ENCODE data around the gene TMEM132E. TPM values are rescaled to one million over a fixed set of nuclear protein-coding genes. Genes with fewer than 3 reads are reported as not detected.

Gene TMEM132E
- total and polyA plus RNA-seq, 2 experiments from 2014 or later: 0.16 to 0.45 TPM

DNA sequence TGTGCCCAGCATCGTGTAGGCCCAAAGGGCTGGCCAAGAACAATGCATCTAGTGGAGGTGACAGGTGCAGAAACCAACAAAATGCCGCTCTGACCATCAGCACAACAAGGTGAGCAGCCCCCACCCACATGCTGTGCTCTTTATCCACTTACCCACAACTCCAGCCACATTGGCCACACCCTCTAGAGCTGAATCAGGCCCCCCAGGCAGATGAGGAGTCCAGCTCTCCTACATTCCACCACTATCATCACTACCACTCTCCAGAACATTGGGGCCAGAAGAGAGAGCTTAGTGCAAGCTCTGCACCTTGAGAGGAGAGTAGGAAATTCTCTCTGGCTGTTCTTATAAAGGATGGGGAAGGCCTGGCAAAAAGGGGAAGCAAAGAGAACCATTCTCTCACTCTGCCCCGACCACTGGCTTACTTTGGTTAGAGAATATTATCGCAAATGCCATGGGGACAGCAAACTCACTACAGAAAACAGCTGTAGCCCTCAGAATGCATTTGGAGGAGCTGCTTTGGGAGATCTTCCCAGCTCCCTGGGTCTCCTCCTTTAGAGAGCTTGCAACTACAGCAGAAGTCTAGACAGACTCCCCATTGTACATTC lies 75.0 kb downstream of the TMEM132E start (continued):
- no peak for TF ChIP-seq STAT1 (IDR thresholded peaks at IDR 0.05; ENCODE audit: unreplicated experiment)
- TF ChIP-seq ZNF331 (CRISPR knock-in tag; IDR thresholded peaks at IDR 0.05; ENCODE audit: low read depth): no peak
- no peak for TF ChIP-seq POLR2AphosphoS5 (IDR thresholded peaks at IDR 0.05; ENCODE audit: low read depth)
- TF ChIP-seq, protein P1, sequence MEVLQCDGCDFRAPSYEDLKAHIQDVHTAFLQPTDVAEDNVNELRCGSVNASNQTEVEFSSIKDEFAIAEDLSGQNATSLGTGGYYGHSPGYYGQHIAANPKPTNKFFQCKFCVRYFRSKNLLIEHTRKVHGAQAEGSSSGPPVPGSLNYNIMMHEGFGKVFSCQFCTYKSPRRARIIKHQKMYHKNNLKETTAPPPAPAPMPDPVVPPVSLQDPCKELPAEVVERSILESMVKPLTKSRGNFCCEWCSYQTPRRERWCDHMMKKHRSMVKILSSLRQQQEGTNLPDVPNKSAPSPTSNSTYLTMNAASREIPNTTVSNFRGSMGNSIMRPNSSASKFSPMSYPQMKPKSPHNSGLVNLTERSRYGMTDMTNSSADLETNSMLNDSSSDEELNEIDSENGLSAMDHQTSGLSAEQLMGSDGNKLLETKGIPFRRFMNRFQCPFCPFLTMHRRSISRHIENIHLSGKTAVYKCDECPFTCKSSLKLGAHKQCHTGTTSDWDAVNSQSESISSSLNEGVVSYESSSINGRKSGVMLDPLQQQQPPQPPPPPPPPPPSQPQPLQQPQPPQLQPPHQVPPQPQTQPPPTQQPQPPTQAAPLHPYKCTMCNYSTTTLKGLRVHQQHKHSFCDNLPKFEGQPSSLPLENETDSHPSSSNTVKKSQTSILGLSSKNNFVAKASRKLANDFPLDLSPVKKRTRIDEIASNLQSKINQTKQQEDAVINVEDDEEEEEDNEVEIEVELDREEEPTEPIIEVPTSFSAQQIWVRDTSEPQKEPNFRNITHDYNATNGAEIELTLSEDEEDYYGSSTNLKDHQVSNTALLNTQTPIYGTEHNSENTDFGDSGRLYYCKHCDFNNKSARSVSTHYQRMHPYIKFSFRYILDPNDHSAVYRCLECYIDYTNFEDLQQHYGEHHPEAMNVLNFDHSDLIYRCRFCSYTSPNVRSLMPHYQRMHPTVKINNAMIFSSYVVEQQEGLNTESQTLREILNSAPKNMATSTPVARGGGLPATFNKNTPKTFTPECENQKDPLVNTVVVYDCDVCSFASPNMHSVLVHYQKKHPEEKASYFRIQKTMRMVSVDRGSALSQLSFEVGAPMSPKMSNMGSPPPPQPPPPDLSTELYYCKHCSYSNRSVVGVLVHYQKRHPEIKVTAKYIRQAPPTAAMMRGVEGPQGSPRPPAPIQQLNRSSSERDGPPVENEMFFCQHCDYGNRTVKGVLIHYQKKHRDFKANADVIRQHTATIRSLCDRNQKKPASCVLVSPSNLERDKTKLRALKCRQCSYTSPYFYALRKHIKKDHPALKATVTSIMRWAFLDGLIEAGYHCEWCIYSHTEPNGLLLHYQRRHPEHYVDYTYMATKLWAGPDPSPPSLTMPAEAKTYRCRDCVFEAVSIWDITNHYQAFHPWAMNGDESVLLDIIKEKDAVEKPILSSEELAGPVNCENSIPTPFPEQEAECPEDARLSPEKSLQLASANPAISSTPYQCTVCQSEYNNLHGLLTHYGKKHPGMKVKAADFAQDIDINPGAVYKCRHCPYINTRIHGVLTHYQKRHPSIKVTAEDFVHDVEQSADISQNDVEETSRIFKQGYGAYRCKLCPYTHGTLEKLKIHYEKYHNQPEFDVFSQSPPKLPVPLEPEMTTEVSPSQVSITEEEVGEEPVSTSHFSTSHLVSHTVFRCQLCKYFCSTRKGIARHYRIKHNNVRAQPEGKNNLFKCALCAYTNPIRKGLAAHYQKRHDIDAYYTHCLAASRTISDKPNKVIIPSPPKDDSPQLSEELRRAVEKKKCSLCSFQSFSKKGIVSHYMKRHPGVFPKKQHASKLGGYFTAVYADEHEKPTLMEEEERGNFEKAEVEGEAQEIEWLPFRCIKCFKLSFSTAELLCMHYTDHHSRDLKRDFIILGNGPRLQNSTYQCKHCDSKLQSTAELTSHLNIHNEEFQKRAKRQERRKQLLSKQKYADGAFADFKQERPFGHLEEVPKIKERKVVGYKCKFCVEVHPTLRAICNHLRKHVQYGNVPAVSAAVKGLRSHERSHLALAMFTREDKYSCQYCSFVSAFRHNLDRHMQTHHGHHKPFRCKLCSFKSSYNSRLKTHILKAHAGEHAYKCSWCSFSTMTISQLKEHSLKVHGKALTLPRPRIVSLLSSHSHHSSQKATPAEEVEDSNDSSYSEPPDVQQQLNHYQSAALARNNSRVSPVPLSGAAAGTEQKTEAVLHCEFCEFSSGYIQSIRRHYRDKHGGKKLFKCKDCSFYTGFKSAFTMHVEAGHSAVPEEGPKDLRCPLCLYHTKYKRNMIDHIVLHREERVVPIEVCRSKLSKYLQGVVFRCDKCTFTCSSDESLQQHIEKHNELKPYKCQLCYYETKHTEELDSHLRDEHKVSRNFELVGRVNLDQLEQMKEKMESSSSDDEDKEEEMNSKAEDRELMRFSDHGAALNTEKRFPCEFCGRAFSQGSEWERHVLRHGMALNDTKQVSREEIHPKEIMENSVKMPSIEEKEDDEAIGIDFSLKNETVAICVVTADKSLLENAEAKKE (CRISPR knock-in tag; IDR thresholded peaks at IDR 0.05): no peak
- TF ChIP-seq, protein P2, sequence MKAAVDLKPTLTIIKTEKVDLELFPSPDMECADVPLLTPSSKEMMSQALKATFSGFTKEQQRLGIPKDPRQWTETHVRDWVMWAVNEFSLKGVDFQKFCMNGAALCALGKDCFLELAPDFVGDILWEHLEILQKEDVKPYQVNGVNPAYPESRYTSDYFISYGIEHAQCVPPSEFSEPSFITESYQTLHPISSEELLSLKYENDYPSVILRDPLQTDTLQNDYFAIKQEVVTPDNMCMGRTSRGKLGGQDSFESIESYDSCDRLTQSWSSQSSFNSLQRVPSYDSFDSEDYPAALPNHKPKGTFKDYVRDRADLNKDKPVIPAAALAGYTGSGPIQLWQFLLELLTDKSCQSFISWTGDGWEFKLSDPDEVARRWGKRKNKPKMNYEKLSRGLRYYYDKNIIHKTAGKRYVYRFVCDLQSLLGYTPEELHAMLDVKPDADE (IDR thresholded peaks at IDR 0.05): no peak

DNA sequence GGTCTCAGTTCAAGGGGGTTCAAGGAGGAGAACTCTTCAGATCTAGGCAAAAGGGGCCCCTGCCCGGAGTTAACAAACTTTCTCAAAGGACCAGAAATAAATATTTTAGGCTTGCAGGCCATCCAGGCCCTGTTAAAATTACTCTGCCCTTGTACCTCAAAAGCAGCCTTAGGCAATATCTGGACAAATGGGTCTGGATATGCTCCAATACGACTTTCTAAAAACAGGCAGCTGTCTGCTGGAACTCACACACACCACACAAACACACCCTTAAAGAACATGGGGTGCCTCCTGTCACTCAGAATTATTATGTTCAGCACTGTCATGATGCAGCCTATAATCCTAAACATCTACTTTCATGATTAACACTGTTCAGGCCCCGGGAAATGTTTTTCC lies 75.5 kb downstream of the TMEM132E start:
- H3K36me3 Mint-ChIP-seq (ENCODE audit: low read depth): no peaks in the 10 kb centered on the region
- no peaks in the 10 kb centered on the region for H3K4me1 ChIP-seq (ENCODE audit: insufficient read depth)
- ATAC-seq (no peak), DNase-seq (ENCODE audit: low spot score) (no peak)
- no peak overlapping the region for H3K4me3 Mint-ChIP-seq
- no peak overlapping the region for H2AFZ ChIP-seq
- H3K27ac Mint-ChIP-seq: no peak overlapping the region
- H3K79me2 ChIP-seq (replicated peaks; ENCODE audit: insufficient read depth): no peaks in the 10 kb centered on the region
- no peaks in the 10 kb centered on the region for H3K27me3 ChIP-seq (ENCODE audit: insufficient read depth)
- H3K4me2 ChIP-seq: no peak overlapping the region
- no peak overlapping the region for H3K27ac ChIP-seq (ENCODE audit: low read depth)
- no peaks in the 10 kb centered on the region for H3F3A ChIP-seq (replicated peaks; ENCODE audit: low read depth)
- no peaks in the 10 kb centered on the region for H3K9me2 ChIP-seq (ENCODE audit: insufficient read depth)
- no peaks in the 10 kb centered on the region for H4K20me1 ChIP-seq (replicated peaks; ENCODE audit: insufficient read depth)
- no peaks in the 10 kb centered on the region for H3K36me3 ChIP-seq (ENCODE audit: insufficient read depth)
- H3K4me1 Mint-ChIP-seq: peaks cover 2% of the 10 kb centered on the region; the same call in 1 of the 3 replicates
- peaks cover 7% of the 10 kb centered on the region for H3K27me3 Mint-ChIP-seq (ENCODE audit: insufficient read depth, low read depth, poor library complexity)
- no peaks in the 10 kb centered on the region for H3K9me3 Mint-ChIP-seq
- no peak overlapping the region for H3K4me3 ChIP-seq
- TF ChIP-seq, protein P1 (CRISPR knock-in tag; IDR thresholded peaks at IDR 0.05): no peak
- TF ChIP-seq NANOG (IDR thresholded peaks at IDR 0.05; ENCODE audit: borderline replicate concordance): no peak
- no peak for TF ChIP-seq STAT1 (IDR thresholded peaks at IDR 0.05; ENCODE audit: unreplicated experiment)
